T-helper 9 cell (primary cell): ENCODE results near the gene VSTM2L.

Experiments used
- DNase-seq: peaks from one replicate; pipeline ENCODE4 v3.0.0-alpha.2; 2020

The VSTM2L gene

DNA sequence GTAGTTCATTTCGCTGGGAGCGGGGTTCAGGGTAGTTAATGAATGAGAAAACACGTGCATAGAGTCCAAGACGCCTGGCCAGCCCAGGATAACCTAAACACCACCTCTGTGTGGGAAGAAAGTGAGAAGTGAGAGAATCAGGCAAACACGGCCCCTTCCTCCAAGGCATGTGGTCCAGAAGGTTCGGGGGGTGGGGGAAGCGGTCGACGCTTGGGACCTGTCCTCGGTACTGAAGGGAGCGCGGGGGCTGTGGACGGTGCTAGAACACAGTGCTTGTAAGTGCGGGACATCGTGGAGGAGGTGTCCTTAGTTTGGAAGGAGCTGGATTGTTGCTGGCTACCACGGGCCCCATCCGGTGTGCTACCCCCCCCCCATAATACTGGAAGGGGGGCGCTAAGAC lies 1.7 kb upstream of the VSTM2L start:
- no peak for DNase-seq

- no peak for DNase-seq
Measured at GRCh38 chr20:37901654-37902503, 1.0 kb upstream of the VSTM2L start.

DNA sequence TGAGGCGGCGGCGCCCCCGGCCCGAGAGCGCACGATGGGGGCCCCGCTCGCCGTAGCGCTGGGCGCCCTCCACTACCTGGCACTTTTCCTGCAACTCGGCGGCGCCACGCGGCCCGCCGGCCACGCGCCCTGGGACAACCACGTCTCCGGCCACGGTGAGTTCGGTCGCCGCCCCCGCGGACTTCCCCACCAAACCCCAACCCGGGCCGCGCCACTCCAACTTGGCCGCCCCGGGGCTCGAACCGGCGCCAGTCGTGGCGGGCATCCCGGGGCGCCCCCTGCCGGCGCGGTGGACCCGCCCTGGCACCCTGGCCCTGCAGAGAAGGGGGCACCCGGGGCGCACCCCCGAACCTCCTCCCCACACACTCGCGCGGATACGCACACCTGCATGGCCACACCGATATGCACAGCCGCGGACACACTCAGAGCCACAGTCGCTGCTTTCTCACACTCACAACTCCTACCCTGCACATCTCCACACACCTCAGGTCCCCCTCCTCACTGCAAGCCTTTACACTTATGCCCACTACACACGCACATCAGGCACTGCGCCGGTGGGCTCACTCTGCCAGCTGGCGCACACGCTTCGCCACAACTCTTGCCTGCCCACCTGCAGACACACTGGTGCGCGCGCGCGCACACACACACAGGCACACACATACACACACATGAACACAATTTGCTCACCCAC lies 535 bp downstream of the VSTM2L start:
- DNase-seq = no peak

GRCh38 chr20:37904008-37904642 lies 1.2 kb downstream of the VSTM2L start:
- DNase-seq = no peak

- DNase-seq = no peak
Measured at GRCh38 chr20:37904845-37905373, 2.0 kb downstream of the VSTM2L start.

DNA sequence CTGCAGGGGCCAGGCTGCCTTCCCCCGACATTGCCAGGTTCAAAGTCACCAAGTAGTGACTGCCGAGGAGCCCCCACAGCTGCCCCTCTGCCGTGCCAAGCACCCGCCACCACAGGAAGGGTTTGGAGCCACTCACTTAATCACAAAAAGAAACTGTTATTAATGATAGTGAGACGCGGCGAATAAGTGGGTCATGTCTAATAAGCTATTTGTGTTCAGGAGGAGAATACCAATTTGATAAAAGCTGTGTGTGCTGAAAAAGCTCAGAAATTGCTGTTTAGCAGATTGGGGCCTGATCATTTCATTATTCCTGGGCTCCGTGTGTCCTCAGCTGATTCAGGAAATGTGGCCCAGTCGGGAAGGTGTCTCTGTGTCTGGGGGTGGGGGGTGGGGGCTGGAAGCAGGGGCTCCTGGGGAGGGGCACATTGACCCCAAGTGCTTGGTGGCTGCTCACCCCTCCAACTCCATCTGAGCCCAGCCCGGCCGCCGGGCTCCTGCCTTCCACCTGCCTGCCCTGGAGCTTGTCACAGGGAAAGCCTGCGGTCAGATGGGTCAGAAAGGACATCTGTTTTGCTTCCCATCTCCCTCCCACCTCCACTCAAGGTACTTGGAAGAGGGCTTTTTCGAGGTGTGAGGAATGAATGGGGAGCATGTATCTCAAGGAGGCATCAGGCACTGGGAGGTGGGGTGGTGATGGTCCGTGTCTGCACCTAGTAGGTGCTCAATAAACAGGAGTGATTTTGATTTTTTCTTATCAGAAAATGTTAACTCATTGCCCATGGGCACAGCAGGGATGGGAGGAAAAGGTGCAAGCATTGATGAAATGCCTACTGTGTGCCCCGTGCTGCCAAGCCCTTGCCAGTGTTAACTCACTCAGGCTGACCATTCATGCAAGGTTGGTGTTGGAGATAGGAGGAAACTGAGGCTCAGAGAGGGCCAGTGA lies 3.0 kb downstream of the VSTM2L start:
- no peak for DNase-seq

DNA sequence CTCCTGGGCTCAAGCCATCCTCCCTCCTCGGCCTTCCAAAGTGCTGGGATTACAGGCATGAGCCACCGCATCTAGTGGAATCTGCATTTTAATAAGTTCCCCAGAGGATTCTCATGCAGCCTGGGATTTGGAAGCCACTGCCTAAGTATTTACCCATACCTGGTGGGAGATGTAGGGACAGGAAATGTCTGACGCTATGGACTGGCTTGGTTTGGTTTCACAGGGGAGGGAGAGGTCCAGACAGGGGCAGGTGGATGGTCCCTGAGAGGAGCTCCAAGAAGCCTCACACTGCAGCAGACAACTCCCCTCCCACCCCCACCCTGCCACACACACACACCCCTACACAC lies 4.4 kb downstream of the VSTM2L start:
- no peak for DNase-seq

DNA sequence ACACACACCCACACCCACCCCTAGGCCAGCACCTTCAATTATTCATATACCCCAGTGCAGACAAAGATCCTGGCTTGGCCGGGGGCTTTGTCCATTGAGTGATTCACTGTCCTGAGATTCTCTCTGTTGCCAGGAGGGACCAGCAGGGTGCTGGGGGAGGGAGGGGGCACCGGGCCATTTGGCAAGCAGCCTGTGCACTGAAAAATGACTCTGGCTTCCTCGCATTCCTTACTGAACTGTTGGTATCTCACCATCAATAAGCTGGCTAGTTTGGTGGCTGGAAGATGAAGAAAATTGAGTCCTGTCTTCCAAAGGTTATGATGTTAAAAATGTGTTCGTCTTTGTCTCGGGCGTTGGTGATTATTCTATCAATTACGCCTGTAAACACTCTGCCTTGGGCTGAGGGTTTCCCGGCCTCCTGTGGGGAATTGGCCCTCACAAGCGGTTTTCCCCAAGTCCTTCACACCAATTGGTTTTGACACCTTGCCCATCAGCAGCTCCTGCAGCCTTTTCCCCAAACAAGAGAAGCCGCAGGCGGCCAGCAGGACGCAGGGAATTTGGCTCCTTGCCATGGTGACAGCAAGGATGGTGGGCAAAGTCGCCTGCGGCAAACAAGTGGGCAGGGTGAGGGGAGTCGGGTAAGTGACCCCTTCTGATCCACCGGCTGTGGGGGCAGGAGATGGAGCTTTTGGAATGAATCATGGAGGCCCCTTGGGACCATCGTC lies 4.9 kb downstream of the VSTM2L start:
- no peak for DNase-seq

DNA sequence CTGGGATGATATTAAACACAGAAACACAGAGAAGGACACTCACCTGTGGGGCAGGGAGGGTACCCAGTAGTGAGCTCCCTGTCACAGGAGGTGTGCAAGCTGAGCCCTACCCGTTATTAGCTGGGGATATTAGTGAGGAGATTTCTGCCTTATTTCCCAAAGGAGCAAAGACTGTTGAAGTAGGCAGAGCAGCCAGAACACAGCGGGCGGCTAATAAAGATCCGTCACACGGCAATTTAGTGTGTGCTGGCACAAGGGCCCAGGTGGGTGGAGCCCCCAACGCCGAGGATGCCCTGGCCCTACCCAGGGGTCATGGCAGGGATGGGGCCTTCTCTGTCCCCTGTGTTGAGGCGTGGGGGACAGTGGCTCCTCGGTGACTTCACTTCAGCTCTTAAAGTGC lies 8.3 kb downstream of the VSTM2L start:
- DNase-seq = no peak

DNA sequence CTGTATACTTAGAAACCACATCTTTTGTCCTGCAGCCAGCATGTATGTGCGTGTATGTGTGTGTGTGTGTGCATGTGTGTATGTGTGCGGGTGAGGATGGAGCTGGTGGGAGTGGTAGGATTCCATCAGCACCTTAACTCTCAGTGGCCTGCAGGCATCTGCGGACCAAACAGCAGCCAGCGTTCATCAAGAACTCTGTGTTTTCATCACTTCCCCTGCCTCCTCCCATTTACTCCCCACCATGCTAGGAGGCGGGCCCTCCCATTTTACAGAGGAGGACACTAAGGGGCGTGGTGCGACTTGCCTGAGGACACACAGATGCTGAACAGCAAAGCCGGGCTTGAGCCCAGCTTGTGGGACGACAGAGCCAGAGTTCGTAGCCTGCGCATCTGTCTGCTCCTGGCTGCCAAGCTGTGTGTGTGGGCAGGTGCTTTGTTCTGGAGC lies 8.9 kb downstream of the VSTM2L start:
- DNase-seq = no peak

- DNase-seq = no peak
Measured at GRCh38 chr20:37912874-37913273, 9.9 kb downstream of the VSTM2L start.

- no peak for DNase-seq
Measured at GRCh38 chr20:37913567-37914366, 10.8 kb downstream of the VSTM2L start.

GRCh38 chr20:37914367-37914671 lies 11.4 kb downstream of the VSTM2L start:
- no peak for DNase-seq

- DNase-seq = no peak
Measured at GRCh38 chr20:37914672-37915433, 11.9 kb downstream of the VSTM2L start.

DNA sequence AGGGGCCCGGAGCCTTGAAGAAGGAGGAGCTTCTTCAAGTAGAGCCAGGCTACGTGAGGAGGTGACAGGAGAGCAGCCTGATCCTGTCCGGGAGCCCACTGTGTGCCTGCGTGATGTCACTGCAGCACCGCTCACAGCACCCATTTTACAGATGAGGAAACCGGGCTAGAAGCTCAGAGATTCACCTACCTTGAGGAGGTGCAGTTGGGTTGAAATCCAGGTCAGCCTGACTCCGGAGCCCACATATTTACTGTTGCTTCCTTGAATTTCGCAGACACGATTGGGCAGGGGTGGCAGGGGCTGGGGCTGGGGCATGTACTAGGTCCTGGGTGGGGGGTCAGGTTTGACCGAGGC lies 12.5 kb downstream of the VSTM2L start:
- no peak for DNase-seq

GRCh38 chr20:37915800-37916570 lies 13.1 kb downstream of the VSTM2L start:
- no peak for DNase-seq

- DNase-seq = no peak
Measured at GRCh38 chr20:37917461-37917860, 14.5 kb downstream of the VSTM2L start.

GRCh38 chr20:37918035-37918434 lies 15.1 kb downstream of the VSTM2L start:
- no peak for DNase-seq

DNA sequence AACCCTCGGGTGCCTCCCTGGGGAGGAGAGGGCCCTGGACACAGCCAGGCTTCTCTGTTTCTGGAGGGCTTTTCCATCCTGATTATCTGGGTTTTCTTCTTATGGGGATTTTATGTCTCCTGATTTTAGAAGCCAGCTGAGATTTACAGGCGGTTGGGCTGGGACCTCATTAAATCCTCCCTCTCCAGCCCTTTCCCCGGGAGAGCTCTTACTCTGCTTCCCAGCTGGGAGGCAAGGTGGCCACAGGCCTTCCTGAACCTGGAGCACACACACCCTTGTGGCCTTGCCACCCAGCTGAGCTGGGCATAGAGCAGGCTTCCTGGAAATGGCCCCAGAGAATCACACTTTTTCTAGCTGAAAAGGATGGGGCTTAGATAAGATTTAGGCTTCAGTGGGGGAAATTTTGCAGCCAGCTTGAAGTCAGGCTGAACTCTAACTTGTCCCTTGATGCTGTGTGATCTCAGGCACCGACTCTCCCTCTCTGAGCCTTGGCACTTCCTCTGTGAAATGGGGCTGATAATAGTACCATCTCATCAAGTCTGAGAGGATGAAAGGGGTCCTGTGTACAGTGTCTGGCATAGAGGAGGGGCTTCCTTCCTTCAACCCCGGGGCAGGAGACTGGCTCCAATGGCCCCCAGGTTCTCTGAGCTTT lies 16.6 kb downstream of the VSTM2L start:
- DNase-seq = no peak
